ENCODE results near the gene SHFL.

GRCh38 chr19:10110972-10111317 lies 24.8 kb downstream of the SHFL start:
- TF ChIP-seq CSDC2 (CRISPR knock-in tag; IDR thresholded peaks at IDR 0.05), result no peak
- no peak for TF ChIP-seq ARNTL (CRISPR knock-in tag; IDR thresholded peaks at IDR 0.05; ENCODE audit: borderline replicate concordance, low read depth)
- TF ChIP-seq PATZ1 (CRISPR knock-in tag; IDR thresholded peaks at IDR 0.05; ENCODE audit: borderline replicate concordance), result no peak
- TF ChIP-seq GLIS3 (CRISPR knock-in tag; IDR thresholded peaks at IDR 0.05), result no peak
